Measurements from ENCODE around the gene GCNT4. TPM values are rescaled to one million over a fixed set of nuclear protein-coding genes. Genes with fewer than 3 reads are reported as not detected.

Gene GCNT4
- polyA plus RNA-seq, 1 donor, result 18.3 TPM

GRCh38 chr5:75020016-75020656, 32.2 kb downstream of the GCNT4 start:
- DNase-seq, result no peak

DNA sequence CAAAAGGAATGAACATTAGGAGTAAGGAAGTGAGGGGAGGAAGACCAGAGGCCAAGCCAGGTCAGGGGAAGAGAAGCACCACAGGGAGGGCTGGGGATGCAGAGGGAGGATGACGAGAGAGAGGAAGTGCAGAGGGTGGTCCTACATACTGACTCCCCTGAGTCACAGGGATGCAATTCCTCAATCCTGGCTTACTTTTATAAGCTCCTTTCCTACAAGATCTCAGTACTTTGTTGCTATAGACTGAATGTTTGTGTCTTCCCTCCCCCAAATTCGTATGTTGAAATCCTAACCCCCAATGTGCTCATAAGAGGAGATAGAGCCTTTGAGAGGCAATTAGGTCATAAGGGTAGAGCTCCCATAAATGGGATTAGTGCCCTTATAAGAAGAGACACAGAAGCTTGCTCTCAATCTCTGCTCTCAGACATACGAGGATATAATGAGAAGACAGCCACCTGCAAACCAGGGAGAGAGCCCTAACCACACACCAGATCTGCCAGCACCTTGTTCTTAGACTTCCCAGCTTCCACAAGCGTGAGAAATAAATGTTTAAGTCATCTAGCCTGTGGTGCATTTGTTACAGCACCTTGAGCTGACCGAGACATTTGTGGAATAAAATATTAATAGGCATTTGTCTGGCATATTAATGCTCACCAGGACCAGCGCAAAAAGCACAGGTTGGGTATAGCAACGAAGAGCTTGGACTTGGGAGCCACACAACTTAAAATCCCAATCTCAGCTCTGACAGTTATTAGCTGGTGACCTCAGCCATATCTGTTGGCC, 33.4 kb downstream of the GCNT4 start:
- no peak for DNase-seq

DNA sequence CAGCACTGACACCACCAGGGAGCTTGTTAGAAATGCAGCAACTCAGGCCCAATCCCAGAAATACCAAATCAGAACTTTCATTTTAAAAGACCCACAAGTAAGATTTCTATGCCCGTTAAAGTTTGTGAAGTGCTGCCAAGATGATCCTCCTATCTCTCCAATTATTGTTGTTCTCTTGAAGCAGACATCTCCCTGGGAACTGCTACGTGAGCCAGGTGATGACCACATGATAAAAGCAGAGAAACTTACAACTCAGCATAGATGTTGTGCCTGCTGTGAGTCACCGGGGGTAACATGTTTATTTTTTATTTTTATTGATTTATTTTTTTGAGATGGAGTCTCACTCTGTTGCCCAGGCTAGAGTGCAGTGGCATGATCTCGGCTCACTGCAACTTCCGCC, 34.4 kb downstream of the GCNT4 start:
- DNase-seq, result no peak

GRCh38 chr5:75016896-75017295, 35.5 kb downstream of the GCNT4 start:
- DNase-seq, result no peak

- no peak for DNase-seq
Measured at GRCh38 chr5:75012748-75013147, 39.6 kb downstream of the GCNT4 start.

- DNase-seq, result no peak
Measured at GRCh38 chr5:75010838-75011237, 41.5 kb downstream of the GCNT4 start.

GRCh38 chr5:75009556-75010345, 42.6 kb downstream of the GCNT4 start:
- DNase-seq, result no peak

- no peak for DNase-seq
Measured at GRCh38 chr5:75006865-75007822, 45.2 kb downstream of the GCNT4 start.

GRCh38 chr5:75005561-75005960, 46.8 kb downstream of the GCNT4 start:
- DNase-seq, result no peak

Other genes with a start within 250 kb of the GCNT4 start
- 24.3 TPM for gene FAM169A, start 186.2 kb downstream of the GCNT4 start, polyA plus RNA-seq (ENCODE audit: insufficient read length)
- 0.86 TPM for gene ANKRD31, start 184.3 kb upstream of the GCNT4 start, polyA plus RNA-seq (ENCODE audit: insufficient read length)

Data from left kidney (tissue), 2 donors.